ENCODE results near the gene PPP6R3. TPM values are rescaled to one million over a fixed set of nuclear protein-coding genes. Genes with fewer than 3 reads are reported as not detected.
A peak's percentile ranks its signal among the peaks of the same experiment; 100 is the strongest.
"Not testable (repeated sequence)": the region's sequence is repeated elsewhere in the genome, so short reads cannot be mapped to it uniquely, and the experiment has no call there.

The PPP6R3 gene
- total RNA-seq, 3 donors from 2014 or later = 126 to 129 (median 128) TPM

DNA sequence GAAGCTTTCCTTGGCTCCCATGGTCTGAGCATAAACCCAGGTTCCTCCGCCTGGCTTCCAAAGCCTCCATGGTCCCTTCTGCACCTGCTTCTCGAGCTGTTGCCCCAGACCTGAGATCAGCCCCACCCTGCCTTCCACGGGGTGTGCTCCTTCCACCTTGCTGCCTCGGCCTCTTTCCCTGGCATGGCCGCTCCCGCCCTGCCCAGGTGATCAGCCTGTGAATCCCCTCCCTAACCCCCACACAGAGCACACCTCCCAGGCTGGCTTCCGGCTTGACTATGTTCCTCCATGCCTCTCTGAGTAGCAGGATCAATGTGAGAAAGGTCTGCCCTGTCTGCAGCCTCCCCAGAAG lies 2.7 kb upstream of the PPP6R3 start:
- DNase-seq = no peak
- no peak for ATAC-seq
- Mint-ChIP-seq H3K36me3 (ENCODE audit: insufficient read depth) (peaks cover 3% of the 10 kb centered on the region), H3K4me3 (no peak overlapping the region), H3K9me3 (no peaks in the 10 kb centered on the region), H3K27me3 (ENCODE audit: low read depth) (no peaks in the 10 kb centered on the region), H3K4me1 (ENCODE audit: low read depth) (peaks cover 8% of the 10 kb centered on the region)

DNA sequence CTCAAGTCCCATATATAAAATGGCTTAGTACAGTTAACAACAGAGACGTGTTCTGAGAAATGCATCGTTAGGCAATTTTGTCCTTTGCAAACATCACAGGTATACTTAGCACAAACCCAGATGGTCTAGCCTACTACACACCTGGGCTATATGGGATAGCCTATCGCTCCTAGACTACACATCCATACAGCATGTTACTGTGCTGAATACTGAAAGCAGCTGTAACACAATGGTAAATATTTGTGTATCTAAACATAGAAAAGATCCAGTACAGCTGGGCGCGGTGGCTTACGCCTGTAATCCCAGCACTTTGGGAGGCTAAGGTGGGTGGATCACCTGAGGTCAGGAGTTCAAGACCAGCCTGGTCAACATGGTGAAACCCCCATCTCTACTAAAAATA lies 2.2 kb upstream of the PPP6R3 start:
- H3K36me3 Mint-ChIP-seq (ENCODE audit: insufficient read depth); ATAC-seq; H3K27me3 Mint-ChIP-seq (ENCODE audit: low read depth); H3K4me3 Mint-ChIP-seq; DNase-seq; H3K9me3 Mint-ChIP-seq: not testable (repeated sequence)
- H3K4me1 Mint-ChIP-seq (ENCODE audit: low read depth) = peaks cover 11% of the 10 kb centered on the region

DNA sequence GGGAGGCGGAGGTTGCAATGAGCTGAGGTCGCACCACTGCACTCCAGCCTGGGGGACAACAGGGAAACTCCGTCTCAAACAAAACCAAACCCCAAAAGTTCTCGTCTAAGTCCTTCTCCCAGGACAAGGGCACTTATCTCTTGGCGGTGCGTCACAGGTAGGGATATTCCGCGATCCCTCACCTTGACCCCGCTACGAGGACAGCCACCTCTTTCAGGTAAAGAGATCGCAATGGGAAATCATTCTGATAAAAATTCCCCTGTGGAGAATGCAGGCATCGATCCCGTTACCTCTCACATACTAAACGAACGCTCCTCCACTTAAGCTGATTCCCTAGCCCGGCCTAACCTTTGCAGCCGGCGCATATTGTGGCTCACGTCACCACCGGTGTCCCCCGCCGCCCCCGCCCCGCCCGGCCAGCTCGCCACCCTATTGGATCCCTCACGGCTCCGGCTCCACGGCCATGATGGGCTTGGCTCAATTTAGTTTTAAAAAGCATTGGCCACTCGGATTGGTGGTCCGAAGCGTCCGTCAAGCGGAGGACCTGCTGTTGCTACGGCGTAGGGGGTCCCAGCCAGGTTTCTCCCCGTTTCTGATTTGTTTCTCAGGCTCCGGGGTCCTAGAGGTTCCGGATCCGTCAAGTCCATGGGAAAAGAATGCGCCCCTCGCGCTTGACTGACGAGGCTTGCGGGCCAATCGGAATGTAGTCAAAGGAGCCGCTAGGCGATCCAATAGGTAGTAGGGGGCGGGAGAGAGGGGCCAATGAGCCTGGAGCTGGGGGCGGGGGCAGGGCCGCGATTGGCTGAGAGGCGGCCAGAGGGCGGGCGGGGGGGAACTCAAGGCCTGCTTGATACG lies 439 bp upstream of the PPP6R3 start:
- Mint-ChIP-seq H3K9me3 (no peaks in the 10 kb centered on the region), H3K36me3 (ENCODE audit: insufficient read depth) (peaks cover 7% of the 10 kb centered on the region), H3K27me3 (ENCODE audit: low read depth) (no peaks in the 10 kb centered on the region), H3K4me1 (ENCODE audit: low read depth) (peaks cover 28% of the 10 kb centered on the region), H3K4me3 (peak overlapping the region; percentile 90)
- DNase-seq (peak; percentile 90), ATAC-seq (peak; percentile 89)

DNA sequence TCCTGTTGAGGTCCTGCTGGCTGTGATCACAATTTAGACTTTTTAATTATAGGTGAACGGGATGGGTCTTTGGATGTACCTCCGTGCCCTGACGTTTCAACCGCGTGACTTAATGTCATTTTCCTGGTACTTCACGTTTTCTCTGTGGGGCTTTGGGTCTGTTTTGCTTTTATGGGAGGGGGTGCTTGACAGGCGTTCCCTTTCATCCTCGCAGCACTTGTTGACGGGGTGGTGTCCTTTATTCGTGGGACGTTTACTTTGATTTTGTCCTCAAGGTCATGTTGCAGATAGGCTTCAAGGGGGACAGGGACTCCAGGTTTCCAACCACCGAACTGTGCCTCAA lies 994 bp downstream of the PPP6R3 start:
- Mint-ChIP-seq H3K4me3 (peak overlapping the region; percentile 97), H3K4me1 (ENCODE audit: low read depth) (peaks cover 39% of the 10 kb centered on the region), H3K9me3 (no peaks in the 10 kb centered on the region), H3K27me3 (ENCODE audit: low read depth) (no peaks in the 10 kb centered on the region), H3K36me3 (ENCODE audit: insufficient read depth) (peaks cover 7% of the 10 kb centered on the region)
- ATAC-seq (no peak), DNase-seq (no peak)

DNA sequence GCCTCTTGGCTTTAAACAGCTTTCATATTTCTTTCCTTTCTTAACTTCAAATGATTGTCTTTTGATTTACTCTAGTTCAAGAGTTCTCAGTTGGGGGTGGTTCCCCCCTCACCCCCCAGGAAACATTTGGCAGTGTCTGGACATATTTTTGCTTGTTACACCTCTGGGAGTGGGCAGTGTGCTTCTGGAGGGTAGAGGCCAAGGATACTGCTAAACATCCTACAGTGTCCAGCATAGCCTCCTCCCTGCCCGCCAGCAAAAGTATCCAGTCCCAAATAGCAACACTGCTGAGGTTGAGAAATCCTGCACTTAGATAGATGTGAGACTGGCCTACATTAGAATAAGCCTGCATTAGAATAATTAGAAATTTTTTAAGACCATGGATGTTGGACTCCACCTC lies 3.2 kb downstream of the PPP6R3 start:
- H3K4me1 Mint-ChIP-seq (ENCODE audit: low read depth) = peaks cover 57% of the 10 kb centered on the region
- ATAC-seq (no peak), DNase-seq (no peak)
- H3K27me3 Mint-ChIP-seq (ENCODE audit: low read depth) = no peaks in the 10 kb centered on the region
- peaks cover 15% of the 10 kb centered on the region for H3K36me3 Mint-ChIP-seq (ENCODE audit: insufficient read depth)
- no peaks in the 10 kb centered on the region for H3K9me3 Mint-ChIP-seq
- H3K4me3 Mint-ChIP-seq = peak overlapping the region; percentile 97

DNA sequence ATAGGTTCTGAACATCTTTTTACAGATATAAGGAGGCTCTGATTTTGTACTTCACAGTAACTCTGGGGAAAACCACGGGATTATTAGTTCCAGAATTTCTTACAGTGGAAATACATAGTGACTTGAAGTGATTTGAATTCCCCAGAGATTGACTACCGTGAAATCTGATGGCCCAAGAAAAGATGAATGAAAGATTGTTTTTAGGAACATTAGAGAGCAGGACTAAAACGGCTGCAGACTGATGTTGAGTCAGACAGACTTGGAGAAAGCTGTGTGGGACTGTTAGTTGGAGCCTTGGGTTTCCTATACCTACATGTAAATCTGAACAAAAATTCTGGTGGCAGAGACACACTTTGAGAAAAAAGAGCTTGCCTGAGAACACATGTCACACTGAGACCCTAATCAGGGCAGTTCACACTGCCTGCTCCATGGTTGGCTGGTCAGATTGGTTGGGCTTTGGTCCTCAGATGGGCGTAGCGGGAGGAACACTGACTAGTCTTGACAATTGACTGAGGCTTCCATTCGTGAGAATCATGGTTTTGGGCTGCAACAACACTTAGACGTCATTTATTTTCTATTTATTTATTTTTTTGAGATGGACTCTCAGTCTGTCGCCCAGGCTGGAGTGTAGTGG lies 6.8 kb downstream of the PPP6R3 start:
- Mint-ChIP-seq H3K4me1 (ENCODE audit: low read depth) (peaks cover 89% of the 10 kb centered on the region), H3K36me3 (ENCODE audit: insufficient read depth) (peaks cover 25% of the 10 kb centered on the region), H3K9me3 (no peaks in the 10 kb centered on the region), H3K4me3 (no peak overlapping the region), H3K27me3 (ENCODE audit: low read depth) (no peaks in the 10 kb centered on the region)
- DNase-seq (no peak), ATAC-seq (no peak)

DNA sequence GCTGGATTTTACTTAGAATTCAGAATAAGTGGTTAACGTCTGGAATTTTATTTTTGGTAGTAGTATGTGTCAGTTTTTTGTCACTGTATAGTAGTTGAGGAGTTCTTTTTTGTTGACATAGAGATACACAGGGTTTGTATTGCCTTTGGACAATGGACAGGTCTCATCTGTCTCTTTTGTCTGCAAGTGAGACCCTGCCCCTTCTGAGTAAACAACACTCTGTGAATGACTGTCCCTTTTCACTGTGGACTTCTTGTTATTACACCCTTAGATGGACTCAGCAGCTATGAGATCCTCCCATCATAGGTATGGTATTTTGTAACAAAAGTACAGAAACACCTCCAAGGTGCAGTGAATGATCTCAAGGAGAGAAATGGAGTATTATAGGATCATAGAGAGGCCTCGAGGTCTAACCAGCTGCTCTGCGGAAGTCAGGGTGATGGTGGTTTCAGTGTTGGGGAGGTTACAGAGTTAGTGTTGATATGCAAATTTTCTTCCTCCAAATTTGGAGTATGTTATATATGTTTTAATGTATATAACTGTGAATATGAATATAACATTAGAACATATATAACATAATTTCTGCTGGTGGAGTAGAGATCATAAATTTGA lies 7.8 kb downstream of the PPP6R3 start:
- Mint-ChIP-seq H3K27me3 (ENCODE audit: low read depth) (no peaks in the 10 kb centered on the region), H3K4me3 (peak overlapping the region; percentile 33), H3K4me1 (ENCODE audit: low read depth) (peaks cover 91% of the 10 kb centered on the region), H3K9me3 (no peaks in the 10 kb centered on the region), H3K36me3 (ENCODE audit: insufficient read depth) (peaks cover 23% of the 10 kb centered on the region)
- DNase-seq = no peak
- ATAC-seq = peak in 1 of 2 donors; percentile 37

DNA sequence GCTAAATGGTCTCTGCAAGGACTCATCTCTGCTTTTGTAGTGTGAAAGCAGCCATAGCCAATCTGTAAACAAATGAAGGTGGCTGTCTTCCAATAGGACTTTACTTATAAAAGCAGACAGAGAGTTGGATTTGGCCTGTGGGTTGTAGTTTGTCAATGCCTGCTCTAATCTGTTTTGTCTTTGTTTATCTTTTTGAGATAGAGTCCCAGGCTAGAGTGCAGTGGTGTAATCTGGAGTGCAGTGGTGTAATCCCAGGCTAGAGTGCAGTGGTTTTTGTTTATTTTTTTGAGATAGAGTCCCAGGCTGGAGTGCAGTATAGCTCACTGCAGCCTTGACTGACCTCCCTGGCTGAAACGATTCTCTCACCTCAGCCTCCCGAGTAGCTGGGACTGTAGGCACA lies 8.6 kb downstream of the PPP6R3 start:
- Mint-ChIP-seq H3K9me3 (no peaks in the 10 kb centered on the region), H3K36me3 (ENCODE audit: insufficient read depth) (peaks cover 24% of the 10 kb centered on the region), H3K4me1 (ENCODE audit: low read depth) (peaks cover 91% of the 10 kb centered on the region), H3K27me3 (ENCODE audit: low read depth) (no peaks in the 10 kb centered on the region), H3K4me3 (peak overlapping the region; percentile 27)
- ATAC-seq (no peak), DNase-seq (no peak)

DNA sequence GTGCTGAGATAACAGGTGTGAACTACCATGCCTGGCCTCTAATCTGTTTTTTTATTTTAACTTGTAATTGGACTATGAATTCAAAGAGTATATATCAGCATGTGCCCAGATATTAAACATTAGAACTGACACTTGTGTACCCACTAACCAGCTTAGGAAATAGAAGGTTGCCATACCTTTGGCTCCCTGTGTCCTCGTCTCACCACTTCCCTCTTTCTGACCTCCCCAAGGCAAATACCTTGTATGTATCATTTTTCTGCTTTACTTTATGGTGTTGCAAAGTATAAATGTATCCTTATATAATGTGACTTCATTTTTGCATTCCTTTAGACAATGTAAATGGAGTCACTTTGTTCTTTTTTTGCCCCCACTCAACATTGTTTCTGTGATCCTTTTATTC lies 9.1 kb downstream of the PPP6R3 start:
- H3K4me1 Mint-ChIP-seq (ENCODE audit: low read depth) = peaks cover 90% of the 10 kb centered on the region
- ATAC-seq (no peak), DNase-seq (no peak)
- peaks cover 27% of the 10 kb centered on the region for H3K36me3 Mint-ChIP-seq (ENCODE audit: insufficient read depth)
- H3K27me3 Mint-ChIP-seq (ENCODE audit: low read depth) = no peaks in the 10 kb centered on the region
- H3K4me3 Mint-ChIP-seq = peak overlapping the region; percentile 33
- H3K9me3 Mint-ChIP-seq = no peaks in the 10 kb centered on the region

DNA sequence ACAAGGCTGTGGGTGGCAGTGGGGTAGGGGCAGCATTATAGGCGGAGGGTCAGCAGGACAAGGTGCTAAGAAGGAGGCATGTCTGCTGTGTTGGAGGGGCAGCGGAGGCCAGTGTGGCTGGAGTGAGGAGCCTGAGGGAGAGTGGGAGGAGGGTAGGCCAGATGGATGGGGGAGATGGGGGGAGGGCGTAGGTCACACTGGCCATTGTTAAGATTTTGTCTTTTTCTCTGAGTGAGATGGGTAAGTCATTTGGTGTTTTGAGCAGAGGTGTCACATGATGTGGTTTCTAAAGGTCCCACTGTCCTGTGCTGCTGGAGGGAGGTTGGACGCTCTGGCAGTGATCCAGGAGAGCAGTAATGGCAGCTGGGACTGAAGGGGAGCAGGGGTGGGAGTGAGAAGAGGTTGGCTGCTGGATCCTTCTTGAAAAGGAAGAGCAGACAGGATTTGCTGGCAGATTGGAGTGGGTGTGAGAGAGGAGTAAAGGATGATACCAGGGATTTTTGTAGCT lies 9.8 kb downstream of the PPP6R3 start:
- peak overlapping the region; percentile 67 for H3K4me3 Mint-ChIP-seq
- no peaks in the 10 kb centered on the region for H3K9me3 Mint-ChIP-seq
- peaks cover 85% of the 10 kb centered on the region for H3K4me1 Mint-ChIP-seq (ENCODE audit: low read depth)
- ATAC-seq (no peak), DNase-seq (no peak)
- H3K27me3 Mint-ChIP-seq (ENCODE audit: low read depth) = no peaks in the 10 kb centered on the region
- H3K36me3 Mint-ChIP-seq (ENCODE audit: insufficient read depth) = peaks cover 29% of the 10 kb centered on the region

DNA sequence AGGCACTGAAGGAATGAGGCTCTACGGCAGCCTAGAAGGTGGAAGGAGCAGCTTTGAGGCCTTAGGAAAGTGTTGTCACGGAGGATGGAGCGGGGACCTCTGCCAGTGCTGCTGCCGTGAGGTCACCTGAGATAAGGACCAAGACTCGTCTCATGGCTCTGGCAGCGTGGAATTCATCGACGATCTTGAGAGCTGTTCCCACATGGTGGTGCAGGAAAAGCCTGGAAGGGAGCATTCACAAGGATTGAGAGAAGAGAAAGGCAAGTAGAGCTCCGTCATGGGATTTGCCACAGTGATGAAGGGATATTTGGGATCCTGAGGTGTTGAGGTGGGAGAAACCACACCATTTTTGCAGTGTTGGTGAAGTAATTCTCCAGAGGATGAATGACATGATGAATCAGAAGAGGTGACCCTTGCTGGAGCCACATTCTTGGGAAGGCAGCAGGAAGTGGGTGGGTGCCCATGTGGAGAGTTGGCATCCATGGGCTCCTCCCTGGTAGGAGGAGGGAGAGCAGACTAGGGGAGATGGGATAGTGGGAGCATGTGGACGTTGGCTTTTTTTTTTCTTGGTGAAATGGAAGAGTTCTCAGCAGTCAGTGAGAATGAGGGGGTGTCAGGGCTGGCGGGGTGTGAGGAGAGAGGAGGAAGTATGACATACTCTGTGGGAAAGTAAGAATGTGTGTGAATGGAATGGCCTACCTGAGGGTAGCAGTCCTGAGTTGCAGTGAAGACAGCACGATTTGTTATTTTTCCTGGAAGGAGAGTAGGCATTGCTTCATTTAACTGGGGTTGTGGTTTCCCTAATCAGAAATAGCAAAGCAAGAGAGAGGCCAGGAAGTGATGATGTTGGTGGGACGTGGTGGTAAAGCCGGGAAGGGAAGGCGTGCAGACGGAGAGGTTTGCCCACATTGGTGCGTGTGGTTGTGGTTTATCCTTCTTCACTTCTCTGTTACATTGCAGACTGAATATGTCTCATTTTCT lies 11.1 kb downstream of the PPP6R3 start:
- Mint-ChIP-seq H3K36me3 (ENCODE audit: insufficient read depth) (peaks cover 29% of the 10 kb centered on the region), H3K4me3 (peak overlapping the region; percentile 67), H3K27me3 (ENCODE audit: low read depth) (no peaks in the 10 kb centered on the region), H3K9me3 (no peaks in the 10 kb centered on the region), H3K4me1 (ENCODE audit: low read depth) (peaks cover 77% of the 10 kb centered on the region)
- ATAC-seq (peak; percentile 78 to 80), DNase-seq (peak; percentile 24)

DNA sequence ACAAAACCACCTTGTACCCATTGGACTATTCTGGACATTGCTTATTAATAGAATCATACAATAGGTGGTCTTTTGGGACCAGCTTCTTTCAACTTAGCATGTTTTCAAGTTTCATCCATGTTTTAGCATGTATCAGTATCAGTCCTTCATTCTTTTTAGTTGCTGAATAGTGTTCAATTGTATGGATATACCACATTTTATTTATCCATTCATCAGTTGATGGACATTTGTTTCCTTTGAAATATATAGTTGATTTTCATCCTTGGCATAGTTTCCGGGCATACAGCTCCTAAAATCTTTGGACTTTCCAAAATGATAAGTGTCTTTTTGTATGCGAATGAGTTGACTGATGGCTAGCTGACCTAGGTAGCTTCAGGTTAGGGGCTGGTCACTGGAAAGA lies 12.2 kb downstream of the PPP6R3 start:
- DNase-seq (no peak), ATAC-seq (no peak)
- no peak overlapping the region for H3K4me3 Mint-ChIP-seq
- no peaks in the 10 kb centered on the region for H3K9me3 Mint-ChIP-seq
- no peaks in the 10 kb centered on the region for H3K27me3 Mint-ChIP-seq (ENCODE audit: low read depth)
- peaks cover 27% of the 10 kb centered on the region for H3K36me3 Mint-ChIP-seq (ENCODE audit: insufficient read depth)
- H3K4me1 Mint-ChIP-seq (ENCODE audit: low read depth) = peaks cover 76% of the 10 kb centered on the region

DNA sequence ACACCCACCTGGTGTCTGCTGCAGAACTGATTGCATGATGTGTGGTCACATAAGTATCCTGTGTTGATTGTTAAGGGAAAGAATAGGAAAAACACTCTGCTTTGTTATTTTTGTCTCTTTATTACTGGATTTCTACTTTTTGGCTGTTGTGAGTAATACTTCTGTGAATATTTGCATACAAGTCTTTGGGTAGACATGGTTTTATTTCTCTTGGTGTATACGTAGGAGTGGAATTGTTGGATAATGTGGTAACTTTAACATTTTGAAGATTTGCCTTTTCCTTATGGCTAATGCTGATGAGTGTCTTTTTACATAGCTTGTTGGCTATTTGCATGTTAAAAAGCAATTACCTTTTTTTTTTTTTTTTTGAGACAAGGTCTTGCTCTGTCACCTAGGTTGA lies 13.1 kb downstream of the PPP6R3 start:
- H3K27me3 Mint-ChIP-seq (ENCODE audit: low read depth) = no peaks in the 10 kb centered on the region
- H3K4me1 Mint-ChIP-seq (ENCODE audit: low read depth) = peaks cover 72% of the 10 kb centered on the region
- peaks cover 25% of the 10 kb centered on the region for H3K36me3 Mint-ChIP-seq (ENCODE audit: insufficient read depth)
- ATAC-seq = no peak
- DNase-seq = no peak
- H3K9me3 Mint-ChIP-seq = no peaks in the 10 kb centered on the region
- no peak overlapping the region for H3K4me3 Mint-ChIP-seq

DNA sequence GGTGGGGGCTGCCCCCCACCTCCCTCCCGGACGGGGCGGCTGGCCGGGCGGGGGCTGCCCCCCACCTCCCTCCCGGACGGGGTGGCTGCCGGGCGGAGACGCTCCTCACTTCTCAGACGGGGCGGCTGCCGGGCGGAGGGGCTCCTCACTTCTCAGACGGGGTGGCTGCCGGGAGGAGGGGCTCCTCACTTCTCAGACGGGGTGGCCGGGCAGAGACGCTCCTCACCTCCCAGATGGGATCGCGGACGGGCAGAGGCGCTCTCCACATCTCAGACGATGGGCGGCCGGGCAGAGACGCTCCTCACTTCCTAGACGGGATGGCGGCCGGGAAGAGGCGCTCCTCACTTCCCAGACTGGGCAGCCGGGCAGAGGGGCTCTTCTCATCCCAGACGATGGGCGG lies 15.1 kb downstream of the PPP6R3 start:
- not testable (repeated sequence) for DNase-seq; H3K9me3 Mint-ChIP-seq; H3K27me3 Mint-ChIP-seq (ENCODE audit: low read depth); ATAC-seq; H3K4me3 Mint-ChIP-seq
- H3K4me1 Mint-ChIP-seq (ENCODE audit: low read depth) = peaks cover 72% of the 10 kb centered on the region
- peaks cover 34% of the 10 kb centered on the region for H3K36me3 Mint-ChIP-seq (ENCODE audit: insufficient read depth)

Data from activated T-cell treated with anti-CD3 and anti-CD28 coated beads, Interleukin-2, amount 50 U/mL, for 4 hours (primary cell).